SH-SY5Y (cell line): ENCODE data around the gene SPON1.

ENCODE experiments used
- GATA2 ChIP-seq: IDR thresholded peaks from 2 replicates; pipeline ENCODE4 v1.6.1; 2011; ENCODE audit warnings: mild to moderate bottlenecking, low read depth, low read length
- GATA3 ChIP-seq: IDR thresholded peaks from 2 replicates; pipeline ENCODE4 v1.6.1; 2011; ENCODE audit warnings: low read depth, mild to moderate bottlenecking, low read length, moderate library complexity

DNA sequence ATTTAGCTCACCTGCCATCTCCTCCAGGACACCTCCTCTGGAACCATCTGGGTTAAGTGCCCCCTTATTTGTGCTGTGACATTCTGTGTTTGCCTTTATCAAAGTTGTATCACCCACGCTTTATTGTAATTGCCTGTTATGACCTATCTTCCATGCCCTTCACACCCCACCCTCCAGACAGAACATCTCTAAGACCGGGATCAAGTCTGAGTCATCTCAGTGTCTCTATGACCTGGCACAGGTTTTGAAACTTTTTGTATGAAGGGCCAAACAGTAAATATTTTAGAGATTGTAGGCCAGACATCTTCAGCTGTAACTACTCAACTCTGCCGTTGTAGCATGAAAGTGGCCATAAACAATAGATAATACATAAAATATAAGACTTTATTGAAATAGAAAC, 161.8 kb downstream of the SPON1 start:
- TF ChIP-seq GATA2 (no peak), GATA3 (no peak)
